Measurements from ENCODE around the gene MAGI2. TPM values are rescaled to one million over a fixed set of nuclear protein-coding genes. Genes with fewer than 3 reads are reported as not detected.

Gene MAGI2
- total and polyA plus RNA-seq, 4 donors: 0.37 to 4.1 (median 1.4) TPM

- TF ChIP-seq REST (IDR thresholded peaks at IDR 0.05) (no peak), RAD21 (IDR thresholded peaks at IDR 0.05) (no peak), HNF4A (conservative IDR thresholded peaks at IDR 0.05) (no peak)
Observed at GRCh38 chr7:78901566-78901965, 551.9 kb downstream of the MAGI2 start (continued).

GRCh38 chr7:78900806-78901205 lies 552.7 kb downstream of the MAGI2 start:
- Histone ChIP-seq H3K9ac (ENCODE audit: low read depth in 1 of 2, low read length in 2 of 2) (no peak overlapping the region), H3K27me3 (ENCODE audit: control insufficient read depth in 4 of 4, insufficient read depth in 4 of 4, low read length in 3 of 4) (no peaks in the 10 kb centered on the region), H3K4me3 (ENCODE audit: low read depth in 1 of 3, low read length in 3 of 3) (no peak overlapping the region), H3K27ac (ENCODE audit: low read depth in 1 of 2, low read length in 2 of 2) (no peak overlapping the region), H3K9me3 (ENCODE audit: control insufficient read depth in 4 of 4, low read length in 3 of 4) (no peaks in the 10 kb centered on the region), H3K36me3 (ENCODE audit: control insufficient read depth in 4 of 4, insufficient read depth in 3 of 4, low read depth in 1 of 4, low read length in 3 of 4) (no peaks in the 10 kb centered on the region), H3K4me1 (ENCODE audit: control insufficient read depth in 4 of 4, insufficient read depth in 4 of 4, low read length in 3 of 4) (no peaks in the 10 kb centered on the region)
- TF ChIP-seq CTCF (IDR thresholded peaks at IDR 0.05; ENCODE audit: low read depth, low read length, missing input control) (no peak), HNF4A (conservative IDR thresholded peaks at IDR 0.05) (no peak), ATF3 (IDR thresholded peaks at IDR 0.05) (no peak), SP1 (IDR thresholded peaks at IDR 0.05) (no peak), EGR1 (IDR thresholded peaks at IDR 0.05; ENCODE audit: low read depth in 2 of 2) (no peak), YY1 (IDR thresholded peaks at IDR 0.05) (no peak), MAX (IDR thresholded peaks at IDR 0.05) (no peak), FOXA1 (IDR thresholded peaks at IDR 0.05) (no peak), TAF1 (conservative IDR thresholded peaks at IDR 0.05) (no peak), FOXA2 (IDR thresholded peaks at IDR 0.05) (no peak), RXRA (IDR thresholded peaks at IDR 0.05) (no peak), HNF4G (IDR thresholded peaks at IDR 0.05) (no peak), GABPA (IDR thresholded peaks at IDR 0.05 in 1 of 2, conservative IDR thresholded peaks at IDR 0.05 in 1 of 2) (no peak), RAD21 (IDR thresholded peaks at IDR 0.05) (no peak), REST (IDR thresholded peaks at IDR 0.05) (no peak), NR2F2 (IDR thresholded peaks at IDR 0.05) (no peak), JUND (IDR thresholded peaks at IDR 0.05) (no peak), ZBTB33 (IDR thresholded peaks at IDR 0.05) (no peak)
- WGBS: 92% methylated on average over 2 of the region's 2 CpGs
- DNase-seq (ENCODE audit: low spot score): no peak

Measured in liver (tissue), 9 donors.